ENCODE results near the gene NEURL3.

Gene NEURL3

DNA sequence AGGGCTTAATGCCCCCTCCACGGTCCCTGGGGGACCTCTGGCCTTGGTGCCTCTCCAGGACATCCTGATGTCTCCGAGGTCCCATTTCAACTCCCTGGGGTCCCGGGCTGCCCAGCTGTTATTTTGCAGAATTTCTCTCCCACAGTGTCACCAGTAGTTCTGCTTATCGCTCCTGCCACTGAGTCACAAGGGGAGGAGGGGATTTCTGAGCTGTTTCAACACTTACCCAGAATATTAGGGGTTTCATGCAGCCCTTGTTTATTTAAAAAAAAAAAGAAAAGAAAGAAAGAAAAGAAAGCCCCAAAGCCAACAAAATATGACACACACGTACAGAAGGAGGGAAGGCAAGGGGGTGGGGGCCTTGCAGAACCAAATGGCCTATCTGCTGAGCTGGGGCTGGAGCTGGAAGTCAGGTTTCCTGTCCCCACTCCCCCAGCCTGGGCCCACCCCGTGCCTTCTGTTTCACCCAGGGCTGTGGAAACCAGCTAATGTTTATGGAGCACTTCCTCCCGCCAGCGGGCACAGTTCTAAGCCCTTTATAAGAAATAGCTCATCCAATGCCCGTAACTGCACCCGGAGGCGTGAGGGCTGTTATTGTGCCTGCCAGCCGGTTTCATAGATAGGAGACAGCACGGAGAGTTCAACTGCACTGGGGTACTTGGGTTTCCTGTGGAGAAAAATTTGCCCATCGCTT is 23.0 kb upstream of the NEURL3 start:
- peak; percentile 58 for DNase-seq (ENCODE audit: low read depth)

DNA sequence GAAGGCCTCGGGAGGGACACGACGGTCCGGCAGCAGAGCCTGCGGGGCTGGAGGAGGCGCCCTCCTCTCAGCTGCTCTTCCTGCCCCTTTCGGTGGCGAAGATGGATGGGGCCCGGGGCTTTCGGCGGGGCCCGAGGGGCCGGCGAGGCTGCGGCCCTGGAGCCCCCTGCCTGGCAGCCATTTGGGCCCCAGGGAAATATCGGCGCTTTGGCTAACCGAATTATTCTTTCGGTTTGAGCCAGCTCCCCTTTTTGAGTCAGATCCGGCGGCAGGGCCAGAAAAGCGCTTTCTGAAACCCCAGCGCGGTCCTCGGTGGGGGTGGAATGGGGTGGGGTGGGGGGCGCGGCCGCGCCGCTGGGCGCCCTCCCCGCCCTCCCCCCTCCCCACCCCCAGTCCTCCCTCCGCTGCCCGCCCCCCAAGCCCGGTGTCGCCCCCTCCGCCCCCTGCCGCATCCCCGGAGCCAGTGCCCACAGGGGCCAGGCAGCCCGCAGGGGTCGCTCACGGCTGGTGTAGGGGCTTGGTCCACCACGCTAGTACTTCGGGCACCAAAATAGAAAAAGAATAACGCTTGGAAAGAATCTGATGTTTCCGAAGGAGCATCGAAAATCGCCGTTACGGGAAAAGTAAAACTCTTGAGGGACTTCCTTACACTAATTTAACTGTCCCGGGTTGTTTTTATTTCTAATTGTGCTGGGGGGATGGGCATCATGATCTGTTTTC is 22.3 kb upstream of the NEURL3 start:
- DNase-seq (ENCODE audit: low read depth), result peak; percentile 46

DNA sequence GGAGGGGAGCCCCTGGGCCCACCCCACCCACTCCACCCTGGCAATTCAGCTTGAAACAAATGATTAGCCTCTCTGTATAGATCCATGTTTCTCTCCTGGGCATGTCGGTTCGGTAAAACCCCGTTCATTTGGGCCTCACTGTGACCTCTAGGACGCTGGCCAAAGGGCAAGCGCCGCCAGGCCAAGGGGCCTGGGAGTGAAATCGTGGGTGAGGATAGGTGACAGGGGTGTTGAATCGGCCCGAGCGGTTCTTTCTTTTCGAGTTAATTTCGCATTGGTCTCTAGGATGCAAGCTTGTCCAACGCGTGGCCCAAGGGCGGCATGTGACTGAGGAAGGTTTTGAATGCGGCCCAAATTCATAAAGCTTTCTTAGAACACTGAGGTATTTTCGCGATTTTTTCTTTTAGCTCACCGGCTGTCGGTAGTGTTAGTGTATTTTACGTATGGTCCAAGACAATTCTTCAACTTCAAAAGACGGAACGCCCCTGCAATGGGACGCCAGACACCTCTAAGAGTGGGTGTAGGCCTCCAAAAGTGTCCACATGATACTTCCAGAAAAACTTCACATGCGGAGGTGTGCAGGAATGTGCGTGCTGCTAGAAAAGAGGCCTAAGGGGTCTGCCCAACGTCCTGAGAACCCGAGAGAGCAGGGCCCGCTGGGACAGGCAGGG is 21.6 kb upstream of the NEURL3 start:
- DNase-seq (ENCODE audit: low read depth), result no peak

DNA sequence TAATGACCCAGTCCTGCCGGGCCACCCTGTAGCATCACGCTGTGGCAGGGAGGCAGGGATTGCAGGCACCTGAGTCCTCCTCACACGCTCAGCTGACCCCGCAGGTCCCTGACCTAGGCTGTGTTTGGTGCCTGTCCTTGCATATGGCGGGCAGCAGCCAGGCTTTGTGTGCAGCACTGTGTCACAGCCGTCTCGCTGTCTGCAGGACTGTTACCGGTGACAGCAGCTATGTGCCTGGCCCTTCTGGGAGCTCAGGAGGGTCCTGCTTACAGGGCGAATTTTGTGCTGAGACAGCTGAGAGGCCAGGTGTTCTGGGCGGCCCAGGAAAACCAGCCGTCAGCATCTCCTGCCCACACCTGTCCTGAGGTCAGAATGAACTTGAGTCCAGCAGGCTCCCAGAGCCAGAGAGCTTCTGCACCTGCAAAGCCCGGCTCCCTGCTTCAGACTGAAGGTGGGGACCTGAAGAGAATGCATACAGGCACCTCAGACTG is 21.0 kb upstream of the NEURL3 start:
- no peak for DNase-seq (ENCODE audit: low read depth)

DNA sequence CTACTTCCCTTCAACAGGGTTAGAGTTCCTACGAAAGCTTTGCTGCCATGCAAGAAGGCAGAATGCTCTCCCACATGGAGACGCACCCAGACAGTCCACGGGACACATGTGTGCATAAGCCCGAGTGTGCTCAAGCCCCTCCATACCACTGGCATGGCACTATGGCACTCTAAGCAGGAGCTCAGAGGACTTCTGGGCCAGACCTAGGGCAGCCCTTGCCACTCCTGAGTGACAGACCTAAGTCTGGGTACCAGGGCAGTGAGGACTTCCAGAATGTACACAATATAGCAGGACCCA is 20.0 kb upstream of the NEURL3 start:
- DNase-seq (ENCODE audit: low read depth), result no peak

DNA sequence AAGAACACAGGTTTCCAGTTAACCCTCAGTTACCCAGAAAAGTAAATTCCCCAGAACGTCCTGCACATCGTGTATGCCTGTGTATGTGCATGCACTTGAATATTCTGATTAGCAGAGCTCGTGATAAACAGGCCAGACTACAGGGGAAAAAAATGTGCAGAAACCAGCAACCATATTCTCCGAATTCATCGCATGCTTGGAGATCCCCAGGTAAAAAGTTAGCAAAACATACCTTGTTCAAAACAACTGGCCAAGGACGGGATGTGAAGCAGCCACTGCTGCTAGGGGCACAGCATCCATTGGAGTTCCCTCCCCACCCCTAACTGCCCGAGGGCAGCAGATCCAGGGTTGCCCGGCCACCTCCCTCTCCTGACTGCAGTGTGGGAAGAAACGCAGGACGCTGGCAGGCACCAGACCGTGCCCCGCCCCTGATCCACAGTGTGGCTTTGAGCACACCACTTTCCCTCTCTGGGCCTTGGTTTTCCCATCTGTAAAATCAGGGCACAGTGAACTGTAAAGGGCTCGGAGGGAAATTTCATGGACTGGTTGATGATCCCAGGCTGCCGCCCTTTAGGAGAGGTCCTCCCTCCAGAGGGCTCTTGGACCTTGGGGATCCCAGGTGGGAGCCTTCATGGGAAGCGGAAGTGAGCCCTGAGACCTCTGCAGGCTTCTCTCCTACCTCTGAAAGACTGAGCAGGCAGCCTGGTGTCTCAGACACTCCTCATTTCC is 19.5 kb upstream of the NEURL3 start:
- no peak for DNase-seq (ENCODE audit: low read depth)

DNA sequence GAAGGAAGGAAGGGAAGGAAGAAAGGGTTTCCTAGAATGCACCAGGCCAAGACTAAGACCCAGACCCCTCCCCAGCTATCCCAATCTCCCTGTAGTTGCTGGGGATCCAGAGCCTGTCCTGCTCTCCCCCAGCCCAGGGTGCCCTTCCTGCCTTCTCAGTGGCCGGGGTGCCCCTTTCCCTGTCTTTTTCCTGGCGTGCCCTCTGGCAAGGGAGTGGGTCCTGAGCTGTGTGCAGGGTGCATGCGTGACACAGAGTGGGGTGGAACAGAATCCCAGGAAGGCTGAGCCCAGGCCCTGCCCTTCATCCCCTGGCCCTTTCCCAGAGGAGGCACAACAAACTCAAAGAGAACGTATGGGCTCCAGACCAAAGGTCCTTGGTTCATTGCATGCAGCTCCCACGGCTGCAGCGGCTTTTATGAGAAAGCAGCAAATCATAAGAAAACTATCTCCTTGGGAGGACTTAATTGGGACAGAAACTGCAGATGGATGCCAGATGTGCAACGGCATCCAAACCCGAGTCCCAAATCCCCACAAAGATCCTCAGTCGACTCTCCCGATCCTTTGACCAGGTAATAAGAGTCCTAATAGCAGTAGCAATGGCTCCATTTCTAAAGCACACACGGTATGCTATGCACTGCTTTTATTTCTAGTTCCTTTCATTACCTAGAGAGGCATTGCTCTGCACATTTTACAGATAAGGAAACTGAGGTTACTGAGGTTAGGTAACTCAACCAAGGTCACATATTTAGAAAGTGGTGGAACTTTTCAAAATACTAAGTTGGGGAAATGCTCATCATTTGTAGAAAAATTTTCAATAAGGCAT is 18.7 kb upstream of the NEURL3 start:
- peak; percentile 91 for DNase-seq (ENCODE audit: low read depth)

DNA sequence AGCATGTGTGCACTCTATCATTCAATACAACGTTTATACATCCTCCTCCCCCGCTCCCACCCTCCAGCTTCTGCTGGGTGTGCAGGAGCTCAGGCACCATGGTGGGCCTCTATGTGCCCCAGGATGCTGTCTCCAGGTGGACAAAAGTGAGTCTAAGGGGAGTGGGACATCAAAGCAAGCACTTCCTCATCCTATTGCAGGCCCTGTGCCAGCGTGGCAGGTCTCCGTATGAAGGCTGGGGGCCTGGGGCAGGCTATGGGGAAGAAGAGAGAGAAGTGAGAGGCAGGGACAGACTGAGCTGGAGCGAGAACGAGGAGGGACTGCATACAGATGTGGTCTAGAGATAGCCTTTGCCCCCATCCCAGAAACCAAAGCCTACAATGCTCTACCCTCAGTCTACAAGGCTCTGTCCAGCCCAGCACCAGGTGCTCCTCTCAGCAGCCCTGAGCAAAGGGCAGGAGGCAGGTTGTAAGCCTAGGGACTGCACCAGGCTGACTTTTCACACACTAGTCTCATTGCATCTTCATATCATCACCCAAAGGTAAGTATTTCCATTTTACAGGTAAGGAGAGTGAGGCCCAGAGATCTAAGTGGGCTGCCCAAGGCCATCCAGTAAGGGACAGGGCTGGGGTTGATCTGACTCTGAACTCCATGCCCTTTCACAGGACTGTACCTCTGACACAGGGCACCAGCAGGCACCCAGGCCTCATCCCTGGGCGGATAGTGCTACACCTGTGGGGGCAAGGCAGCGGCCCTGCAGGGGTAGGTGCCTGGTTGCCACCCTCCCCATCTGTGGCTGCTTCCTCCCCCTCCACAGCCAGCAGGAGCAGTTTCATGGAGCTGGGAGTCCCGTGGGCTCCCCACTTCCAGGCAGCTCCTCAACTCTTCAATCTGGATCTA is 17.4 kb upstream of the NEURL3 start:
- DNase-seq (ENCODE audit: low read depth), result no peak

DNA sequence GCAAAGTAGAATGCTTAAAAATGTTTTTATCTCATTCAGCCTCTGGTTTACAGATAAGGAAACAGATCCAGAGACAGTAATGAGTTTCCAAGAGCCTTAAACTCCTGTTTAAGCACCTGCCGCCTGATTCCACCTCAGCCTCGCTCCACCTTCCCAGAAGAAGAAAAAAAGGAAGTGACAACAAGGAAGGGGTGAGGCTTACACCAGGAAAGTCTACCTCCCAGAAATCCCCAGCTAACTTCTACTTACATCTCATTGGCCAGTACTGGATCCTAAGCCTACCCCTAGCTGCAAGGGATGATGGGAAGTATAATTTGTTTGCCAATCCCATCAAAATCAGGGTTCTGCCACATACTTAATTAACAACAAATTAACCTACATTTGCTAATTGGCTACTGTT is 16.1 kb upstream of the NEURL3 start:
- DNase-seq (ENCODE audit: low read depth), result no peak

DNA sequence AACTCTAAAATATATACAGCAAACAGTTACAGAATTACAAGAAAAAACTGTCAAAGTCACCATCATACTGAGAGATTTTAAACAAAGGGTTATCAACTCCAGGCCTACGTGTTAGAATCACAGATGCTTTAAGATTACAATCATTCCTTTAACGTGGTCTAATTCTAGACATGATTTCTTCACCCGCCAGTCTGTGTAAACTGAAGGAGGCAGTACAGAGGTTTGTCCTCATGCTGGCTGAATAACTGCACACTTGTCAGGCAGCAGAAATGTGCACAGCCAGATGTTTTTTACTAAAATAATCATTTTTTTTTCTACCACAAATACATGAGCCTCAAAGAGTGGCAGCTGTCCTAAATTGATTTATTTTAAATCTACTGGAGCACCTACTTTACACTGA is 15.5 kb upstream of the NEURL3 start:
- no peak for DNase-seq (ENCODE audit: low read depth)

DNA sequence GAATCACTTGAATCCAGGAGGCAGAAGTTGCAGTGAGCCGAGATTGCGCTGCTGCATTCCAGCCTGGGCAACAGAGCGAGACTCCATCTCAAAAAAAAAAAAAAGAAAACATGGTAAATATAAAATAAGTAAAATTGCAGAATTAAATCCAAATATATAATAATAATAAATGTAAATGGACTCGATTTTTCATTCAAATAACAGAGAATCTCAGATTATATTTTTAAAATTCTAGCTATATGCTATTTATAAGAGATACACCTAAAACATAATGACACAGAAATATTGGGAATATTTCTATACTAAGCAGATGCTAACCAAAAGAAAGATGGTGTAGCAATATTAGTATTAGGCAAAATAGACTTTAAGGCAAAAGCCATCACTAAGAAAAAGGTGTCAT is 15.1 kb upstream of the NEURL3 start:
- no peak for DNase-seq (ENCODE audit: low read depth)

DNA sequence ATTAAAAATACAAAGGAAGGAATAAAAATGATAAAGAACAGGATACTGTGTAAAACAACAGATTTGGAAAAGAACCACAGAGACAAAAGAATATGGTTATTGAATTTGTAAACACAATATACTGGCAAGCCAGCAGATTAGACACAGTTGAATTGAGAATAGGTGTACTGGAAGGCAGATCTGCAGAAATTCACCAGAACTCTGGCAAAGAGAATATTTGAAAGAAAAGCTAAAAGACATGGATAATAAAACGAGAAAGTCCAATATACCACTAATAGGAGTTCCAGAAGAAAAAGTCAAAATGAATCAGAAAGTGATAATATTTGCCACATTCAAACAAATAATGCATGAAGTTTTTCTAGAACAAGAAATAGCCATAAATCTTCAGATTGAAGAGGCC is 11.9 kb upstream of the NEURL3 start:
- no peak for DNase-seq (ENCODE audit: low read depth)

DNA sequence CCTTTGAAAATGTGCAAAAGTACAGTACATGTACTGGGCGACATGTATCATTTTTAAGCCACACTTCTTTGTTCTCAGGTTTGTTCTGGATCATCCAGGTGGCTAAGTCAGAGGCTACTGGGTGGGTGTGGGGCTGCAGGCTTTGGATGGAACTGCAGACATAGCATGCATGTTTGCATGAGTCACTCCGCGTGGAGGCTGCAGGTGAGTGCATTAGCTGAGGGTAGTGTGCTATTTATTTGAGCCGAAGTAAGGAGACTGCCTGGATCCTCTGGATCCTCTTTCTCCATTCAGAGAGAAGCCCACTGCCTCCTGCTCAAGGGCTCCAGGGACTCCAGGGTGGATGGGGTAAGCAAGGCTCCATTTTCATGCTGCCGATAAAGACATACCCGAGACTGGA is 9.4 kb upstream of the NEURL3 start:
- no peak for DNase-seq (ENCODE audit: low read depth)

DNA sequence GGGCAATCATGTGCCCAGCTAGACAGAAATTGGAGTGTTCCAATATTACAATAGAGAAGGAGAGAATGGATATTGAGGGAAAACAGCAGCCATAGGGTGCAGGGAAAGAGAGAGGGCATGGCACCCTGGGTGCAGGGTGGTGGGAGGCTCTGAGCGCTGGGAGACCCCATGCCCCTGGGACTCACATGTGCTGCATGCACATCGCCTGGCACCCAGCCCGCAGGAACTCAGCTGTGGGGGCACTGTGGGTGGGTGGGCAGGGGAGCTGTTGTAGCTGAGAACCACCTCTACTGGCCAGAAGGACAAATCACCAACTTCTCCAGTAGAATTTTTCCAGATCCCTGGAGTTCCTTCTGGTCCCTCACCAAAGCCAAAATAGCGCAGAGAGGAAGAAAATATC is 7.2 kb upstream of the NEURL3 start:
- DNase-seq (ENCODE audit: low read depth), result no peak

DNA sequence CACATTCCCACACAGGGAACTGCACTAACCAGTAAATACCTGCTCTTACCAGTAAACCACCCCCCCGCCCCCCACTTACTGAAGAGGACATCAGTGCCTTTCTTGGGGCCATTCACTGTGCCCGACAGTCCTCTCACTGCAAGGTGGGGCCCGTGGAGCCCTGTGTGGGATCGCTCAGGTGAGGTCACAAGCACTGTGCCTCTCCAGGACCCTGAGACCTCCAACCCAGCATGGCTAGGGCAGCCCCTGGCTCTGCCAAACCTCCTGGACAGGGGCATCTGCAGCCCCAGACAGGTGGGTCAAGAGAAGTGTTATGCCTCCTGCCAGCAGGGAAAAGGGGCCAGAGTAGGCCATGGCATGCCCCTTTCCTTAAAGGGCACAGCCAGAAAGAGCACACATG is 6.7 kb upstream of the NEURL3 start:
- DNase-seq (ENCODE audit: low read depth), result no peak

DNA sequence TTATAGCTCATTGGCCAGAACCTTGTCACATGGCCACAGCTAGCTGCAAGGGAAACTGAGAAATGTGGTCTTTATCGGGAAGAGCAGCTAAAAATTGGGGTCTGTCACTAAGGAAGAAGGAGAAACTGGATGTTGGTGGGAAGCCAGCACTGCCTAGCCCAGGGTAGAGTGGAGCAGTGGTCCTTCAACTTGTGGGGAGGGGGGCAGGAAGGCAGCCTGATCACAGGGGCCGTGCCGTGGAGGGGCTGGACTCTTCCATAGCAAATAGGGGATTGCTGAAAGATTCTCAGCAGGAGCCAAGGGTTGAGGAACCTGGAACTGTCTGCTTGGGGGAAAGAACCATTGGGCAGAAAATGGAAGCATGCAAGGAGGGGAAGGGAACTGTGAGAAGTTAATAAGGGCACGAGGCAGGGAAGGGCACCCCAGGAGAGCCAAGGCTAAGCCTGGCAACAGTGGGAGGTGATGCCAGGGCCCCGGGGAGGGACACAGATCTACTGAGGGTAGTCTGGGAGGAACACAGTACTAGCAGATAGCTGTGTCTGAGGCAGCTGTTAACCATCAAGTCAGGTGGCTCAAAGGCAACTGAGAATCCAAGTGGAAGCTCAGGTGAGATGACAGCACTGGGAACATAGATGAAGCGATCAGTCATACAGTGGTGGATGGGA is 5.9 kb upstream of the NEURL3 start:
- no peak for DNase-seq (ENCODE audit: low read depth)

DNA sequence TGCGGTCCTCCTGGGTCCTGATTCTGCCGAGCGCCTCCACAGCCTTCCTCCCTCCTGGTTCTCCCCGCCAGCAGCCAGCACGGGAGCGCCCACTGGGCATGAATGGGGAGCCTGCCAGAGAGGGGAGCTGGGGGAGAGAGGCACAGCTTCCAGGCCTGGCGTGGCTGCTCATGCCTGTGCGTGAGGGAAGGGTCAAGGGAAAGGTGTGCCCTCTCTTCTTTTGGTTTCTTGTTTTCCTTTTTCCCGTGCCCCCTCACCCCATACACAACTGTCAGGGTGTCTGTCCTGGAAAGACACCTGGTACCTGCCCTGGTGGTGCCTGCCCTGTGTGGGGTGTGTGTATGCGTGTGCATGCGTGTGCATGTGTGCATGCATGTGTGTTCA is 4.7 kb upstream of the NEURL3 start:
- no peak for DNase-seq (ENCODE audit: low read depth)

DNA sequence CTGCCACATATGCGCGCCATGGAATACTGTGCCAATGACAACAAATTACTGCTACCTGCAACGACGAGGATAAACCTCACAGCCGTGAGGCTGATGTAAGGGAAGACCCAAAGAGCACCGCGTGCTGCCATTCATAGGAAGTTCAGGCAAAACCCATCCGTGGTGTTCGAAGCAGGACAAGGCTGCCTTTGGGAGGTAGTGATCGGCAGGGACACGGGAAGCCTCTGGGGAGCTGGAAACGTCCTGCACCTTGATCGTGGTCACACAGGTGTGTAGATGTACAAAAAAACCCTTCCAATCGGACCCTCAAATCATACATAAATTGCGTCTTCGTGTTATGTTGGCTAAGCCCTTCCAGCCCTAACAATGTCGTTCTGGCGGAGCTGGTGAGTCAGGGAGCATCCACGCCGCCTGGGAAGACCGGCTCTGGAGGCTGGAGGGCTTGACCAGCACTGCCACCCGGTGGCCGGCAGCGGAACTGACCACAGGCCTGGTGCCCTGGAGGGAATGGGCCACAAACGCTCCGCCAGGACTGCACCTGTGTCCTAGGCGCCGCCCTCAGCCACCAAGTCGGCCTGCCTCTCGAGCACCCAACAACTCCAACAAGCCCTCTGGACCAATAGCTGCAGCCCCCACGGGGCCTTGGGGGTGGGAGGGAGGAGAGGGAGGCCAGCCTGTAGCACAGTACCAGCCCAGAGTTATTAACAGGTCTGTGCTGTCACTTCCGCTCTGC is 4.1 kb upstream of the NEURL3 start:
- peak; percentile 87 for DNase-seq (ENCODE audit: low read depth)

DNA sequence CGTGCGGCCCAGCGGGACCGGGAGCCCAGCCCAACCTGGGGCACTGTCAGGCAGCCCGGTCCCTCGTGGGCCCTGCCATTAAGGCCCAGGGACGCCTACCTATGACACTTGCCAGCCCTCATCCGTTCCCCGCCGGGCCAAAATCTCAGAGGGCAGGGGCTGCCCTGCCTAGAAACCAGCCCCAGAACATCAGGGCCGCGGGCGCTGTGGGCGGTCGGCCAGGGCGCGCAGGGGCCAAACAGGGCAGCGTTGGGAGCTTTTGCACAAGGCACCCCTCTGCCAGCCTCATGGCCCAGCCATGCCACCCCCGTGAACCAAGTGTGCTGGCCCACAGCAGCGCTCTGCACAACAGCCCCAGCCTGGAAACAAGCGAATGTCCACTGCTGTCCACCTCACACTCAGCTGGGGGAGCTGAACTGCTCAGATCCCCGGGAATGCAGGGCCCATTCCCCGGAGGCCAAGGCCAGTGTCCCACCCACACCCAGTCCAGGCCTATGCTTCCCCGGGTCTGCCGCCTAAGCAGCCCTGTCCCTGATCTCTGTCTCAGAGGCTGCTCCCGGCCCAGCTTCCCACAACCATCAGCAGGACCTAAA is 3.5 kb upstream of the NEURL3 start:
- no peak for DNase-seq (ENCODE audit: low read depth)
